GM18505 (cell line): ENCODE measurements around the gene ATP6V1C2.
"Not testable (repeated sequence)": the region's sequence is repeated elsewhere in the genome, so short reads cannot be mapped to it uniquely, and the experiment has no call there.

Experiments used
- ATAC-seq: cut with Tn5 transposase; IDR thresholded peaks from one replicate; pipeline ENCODE4 v1.9.1; 2021; ENCODE audit not compliant: unreplicated experiment
- POLR2A ChIP-seq: IDR thresholded peaks from 4 replicates; pipeline ENCODE4 v1.6.1; 2011; ENCODE audit warnings: borderline replicate concordance; ENCODE audit not compliant: insufficient read depth, insufficient read length; ENCODE audit errors: extremely low read depth

Gene ATP6V1C2

GRCh38 chr2:10777842-10778723, 56.7 kb downstream of the ATP6V1C2 start:
- no peak for ATAC-seq
- TF ChIP-seq POLR2A = no peak

GRCh38 chr2:10778724-10779115, 57.3 kb downstream of the ATP6V1C2 start:
- no peak for ATAC-seq
- no peak for TF ChIP-seq POLR2A

- no peak for ATAC-seq
- no peak for TF ChIP-seq POLR2A
These were observed 58.5 kb downstream of the ATP6V1C2 start for GRCh38 chr2:10779776-10780490.

- TF ChIP-seq POLR2A = no peak
- ATAC-seq = no peak
These were observed 59.0 kb downstream of the ATP6V1C2 start for GRCh38 chr2:10780491-10780820.

- not testable (repeated sequence) for ATAC-seq
These were observed 59.4 kb downstream of the ATP6V1C2 start for GRCh38 chr2:10780821-10781220.

- TF ChIP-seq POLR2A = no peak
- no peak for ATAC-seq
These were observed 60.3 kb downstream of the ATP6V1C2 start for GRCh38 chr2:10781746-10782145.

GRCh38 chr2:10783421-10783820, 62.0 kb downstream of the ATP6V1C2 start:
- no peak for ATAC-seq
- TF ChIP-seq POLR2A = no peak

- no peak for ATAC-seq
- no peak for TF ChIP-seq POLR2A
These were observed 63.3 kb downstream of the ATP6V1C2 start for GRCh38 chr2:10784719-10785118.

- no peak for ATAC-seq
- TF ChIP-seq POLR2A = no peak
These were observed 63.8 kb downstream of the ATP6V1C2 start for GRCh38 chr2:10785260-10785659.

GRCh38 chr2:10786240-10786982, 65.0 kb downstream of the ATP6V1C2 start:
- ATAC-seq = no peak
- no peak for TF ChIP-seq POLR2A

GRCh38 chr2:10787176-10787968, 65.9 kb downstream of the ATP6V1C2 start:
- TF ChIP-seq POLR2A = no peak
- ATAC-seq = no peak

GRCh38 chr2:10788855-10789254, 67.4 kb downstream of the ATP6V1C2 start:
- TF ChIP-seq POLR2A = no peak
- no peak for ATAC-seq

- peak; percentile 69 for ATAC-seq
These were observed 69.0 kb downstream of the ATP6V1C2 start for GRCh38 chr2:10790228-10790973.

More at GRCh38 chr2:10790228-10790973, 69.0 kb downstream of the ATP6V1C2 start:
- no peak for TF ChIP-seq POLR2A
